GM12878 (cell line): Measurements from ENCODE around the gene APOM.

Source experiments
- ATF2 ChIP-seq: IDR thresholded peaks from 2 replicates; pipeline ENCODE4 v1.6.1; 2012; ENCODE audit warnings: low read length, inconsistent platforms
- ATF3 ChIP-seq: IDR thresholded peaks from 2 replicates; pipeline ENCODE4 v1.6.1; 2011; ENCODE audit warnings: low read depth, mild to moderate bottlenecking, low read length, moderate library complexity, borderline replicate concordance; ENCODE audit errors: extremely low read depth
- CTCF ChIP-seq, 3 experiments: IDR thresholded peaks in 2 of 3; conservative IDR thresholded peaks in 1 of 3; 2 replicates each; pipeline ENCODE4 v1.5.1; 2011; ENCODE audit warnings: low read depth in 3 of 3, low read length in 3 of 3, mild to moderate bottlenecking in 3 of 3, control low read depth in 2 of 3, moderate library complexity in 2 of 3, inconsistent platforms in 1 of 3, mixed read lengths in 1 of 3; ENCODE audit not compliant: control insufficient read depth in 2 of 3, insufficient read depth in 1 of 3; ENCODE audit errors: extremely low read depth in 1 of 3
- FOS ChIP-seq: IDR thresholded peaks from 3 replicates; pipeline ENCODE4 v1.6.1; 2011; ENCODE audit warnings: borderline replicate concordance; ENCODE audit not compliant: insufficient read length; ENCODE audit errors: extremely low read depth
- HDAC6 ChIP-seq: fragments of 200-600 bp; sonication (generic); IDR thresholded peaks from one replicate; pipeline ENCODE4 v1.8.0; 2017; ENCODE audit warnings: antibody characterized with exemption; ENCODE audit not compliant: unreplicated experiment
- MAX ChIP-seq: IDR thresholded peaks from 2 replicates; pipeline ENCODE4 v1.6.1; 2012; ENCODE audit warnings: low read depth, low read length, improper control_type of control experiment
- MYC ChIP-seq: IDR thresholded peaks from 2 replicates; pipeline ENCODE4 v1.6.1; 2011; ENCODE audit warnings: mild to moderate bottlenecking, low read length, moderate library complexity, inconsistent platforms; ENCODE audit not compliant: insufficient read depth, insufficient replicate concordance, insufficient read length, severe bottlenecking
- NR2C2 ChIP-seq: IDR thresholded peaks from 2 replicates; pipeline ENCODE4 v1.6.1; 2011; ENCODE audit warnings: borderline replicate concordance, low read depth; ENCODE audit not compliant: control insufficient read depth, insufficient read length
- POLR2A ChIP-seq: IDR thresholded peaks from 2 replicates; pipeline ENCODE4 v1.6.1; 2011; ENCODE audit warnings: low read depth, mild to moderate bottlenecking, low read length
- REST ChIP-seq: IDR thresholded peaks from 2 replicates; pipeline ENCODE4 v1.6.1; 2012; ENCODE audit warnings: mild to moderate bottlenecking, low read depth, low read length

GRCh38 chr6:31631209-31631608 lies 24.5 kb upstream of the APOM start:
- TF ChIP-seq CTCF (IDR thresholded peaks at IDR 0.05 in 2 of 3, conservative IDR thresholded peaks at IDR 0.05 in 1 of 3; ENCODE audit: control insufficient read depth in 2 of 3, extremely low read depth in 1 of 3, insufficient read depth in 1 of 3, low read depth in 3 of 3, low read length in 3 of 3) (no peak), POLR2A (no peak), NR2C2 (no peak), ATF2 (no peak), FOS (no peak), ATF3 (no peak), REST (no peak), MYC (no peak), HDAC6 (no peak), MAX (no peak)
